Adipose tissue (tissue), 3 donors: ENCODE data around the gene TANC1. TPM values are rescaled to one million over a fixed set of nuclear protein-coding genes. Genes with fewer than 3 reads are reported as not detected.

Source experiments
- H3K27ac ChIP-seq: one replicate; pipeline ENCODE4 v1.5.1; 2013; ENCODE audit warnings: low read depth, low read length
- WGBS, 3 donors: extraction: QIAGEN DNeasy Blood & Tissue Kit; methylation state at CpG; one replicate each; pipeline ENCODE4 v1.1.7; 2013; 5-methylcytosine and 5-hydroxymethylcytosine counted together
- polyA plus RNA-seq, 3 donors: library from polyadenylated mRNA; stranded (reverse); fragments of 200-250 nt; gene quantifications; one replicate each; pipeline ENCODE4 v1.2.3, GENCODE V29; 2013
- donor health status: healthy with polysubstance abuse.
- donor health status: Bipolar disorder and iron deficiency.
- donor health status: healthy.

The TANC1 gene
- polyA plus RNA-seq, 3 donors: 4.9 to 10.1 (median 8.4) TPM

GRCh38 chr2:159209341-159210306 lies 241.2 kb downstream of the TANC1 start:
- 89 to 92% (median 90%) methylated on average over 15 of the region's 15 CpGs for WGBS, 3 donors
- no peak overlapping the region for H3K27ac ChIP-seq

- WGBS, 3 donors: 73 to 85% (median 82%) methylated on average over 14 of the region's 14 CpGs
- no peak overlapping the region for H3K27ac ChIP-seq
Observed at GRCh38 chr2:159211447-159212396, 243.3 kb downstream of the TANC1 start.

GRCh38 chr2:159213296-159213695 lies 244.9 kb downstream of the TANC1 start:
- H3K27ac ChIP-seq: no peak overlapping the region
- 94 to 97% (median 96%) methylated on average over 5 of the region's 5 CpGs for WGBS, 3 donors

- WGBS, 3 donors: 82 to 98% (median 93%) methylated on average over 3 of the region's 3 CpGs
- H3K27ac ChIP-seq: no peak overlapping the region
Observed at GRCh38 chr2:159214325-159214865, 246.0 kb downstream of the TANC1 start.

DNA sequence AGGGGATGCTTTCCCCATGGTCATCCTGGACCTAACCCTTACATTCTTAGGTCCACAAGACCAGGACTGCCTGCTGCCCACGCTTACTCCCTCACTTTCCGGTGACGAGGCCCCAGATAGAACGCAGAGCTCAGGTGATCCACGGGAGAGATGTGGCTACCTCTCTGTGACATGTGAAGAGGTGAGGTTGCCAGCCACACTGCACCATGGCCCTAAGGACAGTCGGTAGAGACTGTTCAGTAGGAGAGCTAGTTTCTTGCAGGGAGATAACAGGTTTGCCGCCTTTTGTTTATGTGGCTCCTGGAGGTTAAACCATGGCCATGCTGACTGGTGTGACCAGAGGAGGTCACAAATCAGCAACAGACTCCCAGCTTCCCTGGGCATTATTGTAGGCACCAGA lies 246.7 kb downstream of the TANC1 start:
- 90 to 96% (median 96%) methylated on average over 7 of the region's 7 CpGs for WGBS, 3 donors
- no peak overlapping the region for H3K27ac ChIP-seq

DNA sequence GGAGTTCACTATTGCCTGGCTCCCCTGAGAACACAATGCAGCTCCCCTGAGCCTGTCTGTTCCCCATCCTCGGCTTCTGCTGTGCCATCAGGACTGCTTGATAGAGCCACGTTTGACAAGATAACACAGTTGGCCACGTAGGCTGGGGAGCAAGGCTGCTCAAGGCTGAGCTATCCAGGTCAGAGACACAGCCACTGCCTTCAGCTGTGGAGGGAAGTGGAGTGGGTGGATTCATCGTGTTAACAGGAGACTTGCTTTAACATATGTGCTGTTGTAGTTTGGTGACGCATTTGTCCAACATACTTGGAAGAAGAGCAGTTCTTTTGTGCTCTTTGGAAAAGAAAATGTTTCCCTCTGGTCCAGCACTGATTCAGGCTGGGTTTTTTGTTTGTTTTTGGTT lies 249.2 kb downstream of the TANC1 start:
- H3K27ac ChIP-seq: no peak overlapping the region
- 77 to 86% (median 82%) methylated on average over 5 of the region's 5 CpGs for WGBS, 3 donors

GRCh38 chr2:159218389-159218788 lies 249.9 kb downstream of the TANC1 start:
- 95 to 98% (median 96%) methylated on average over 6 of the region's 6 CpGs for WGBS, 3 donors
- no peak overlapping the region for H3K27ac ChIP-seq

- no peak overlapping the region for H3K27ac ChIP-seq
- WGBS, 3 donors: 93 to 95% (median 94%) methylated on average over 8 of the region's 8 CpGs
Observed at GRCh38 chr2:159219394-159219998, 251.1 kb downstream of the TANC1 start.

- no peak overlapping the region for H3K27ac ChIP-seq
- 94 to 97% (median 96%) methylated on average over 17 of the region's 17 CpGs for WGBS, 3 donors
Observed at GRCh38 chr2:159224061-159224813, 255.8 kb downstream of the TANC1 start.

GRCh38 chr2:159225025-159226016 lies 256.9 kb downstream of the TANC1 start:
- 77 to 87% (median 78%) methylated on average over 26 of the region's 26 CpGs for WGBS, 3 donors

DNA sequence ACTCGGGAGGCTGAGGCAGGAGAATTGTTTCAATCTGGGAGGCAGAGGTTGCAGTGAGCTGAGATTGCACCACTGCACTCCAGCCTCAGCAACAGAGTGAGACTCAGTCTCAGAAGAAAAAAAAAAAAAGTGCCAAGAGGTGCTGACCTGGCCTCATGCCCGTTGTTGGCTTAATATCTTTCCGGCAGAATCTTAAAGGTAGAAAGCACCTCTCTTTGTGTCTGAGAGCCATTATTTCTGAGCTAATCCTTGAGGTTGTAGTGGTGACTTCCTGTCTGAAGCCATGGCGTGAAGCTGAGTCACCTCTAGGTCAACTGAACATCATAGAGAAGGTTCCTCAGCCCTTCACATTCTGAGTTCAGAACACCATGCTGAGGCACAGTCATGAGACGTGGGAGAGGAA lies 257.6 kb downstream of the TANC1 start:
- 44 to 58% (median 51%) methylated on average over 5 of the region's 5 CpGs for WGBS, 3 donors
- no peak overlapping the region for H3K27ac ChIP-seq

More at GRCh38 chr2:159225025-159226016, 256.9 kb downstream of the TANC1 start:
- no peak overlapping the region for H3K27ac ChIP-seq

DNA sequence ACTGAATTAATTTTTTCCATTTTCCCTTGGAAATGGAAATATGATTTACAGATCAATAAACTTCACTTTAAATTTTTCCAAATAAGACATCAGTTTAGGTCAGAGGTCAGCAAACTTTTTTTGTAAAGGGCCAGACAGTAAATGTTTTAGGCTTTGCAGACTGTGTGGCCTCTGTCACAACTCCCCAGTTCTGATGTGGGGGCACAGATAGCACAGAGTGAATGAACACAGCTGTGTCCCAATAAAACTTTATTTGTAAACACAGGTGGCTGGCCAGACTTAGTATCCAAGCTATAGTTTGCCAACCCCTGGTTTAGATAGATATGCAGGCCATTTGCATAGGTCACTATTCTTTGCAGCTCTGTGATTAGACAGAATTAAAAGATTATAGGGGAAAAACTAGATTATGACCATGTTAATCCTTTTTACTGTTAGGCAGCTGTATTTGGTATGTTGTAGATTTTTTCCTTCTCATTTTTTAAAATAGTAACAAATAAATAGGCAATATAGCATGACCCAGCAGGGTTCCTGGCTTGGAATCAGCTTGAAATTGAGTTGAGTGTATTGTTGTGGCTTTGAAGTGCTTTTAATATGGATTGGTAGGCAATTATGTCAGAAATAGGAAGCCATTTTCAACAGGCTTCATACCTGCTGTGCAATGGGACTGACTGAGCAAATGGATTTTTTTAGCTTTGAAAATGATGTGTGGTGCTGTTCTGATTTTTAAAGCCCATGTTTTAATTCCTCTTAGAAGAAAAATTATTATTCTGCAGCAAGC lies 258.4 kb downstream of the TANC1 start:
- H3K27ac ChIP-seq: no peak overlapping the region

- 46 to 58% (median 56%) methylated on average over 3 of the region's 3 CpGs for WGBS, 3 donors
- no peak overlapping the region for H3K27ac ChIP-seq
Observed at GRCh38 chr2:159227467-159227866, 259.0 kb downstream of the TANC1 start.

- no peak overlapping the region for H3K27ac ChIP-seq
- 91 to 95% (median 92%) methylated on average over 14 of the region's 14 CpGs for WGBS, 3 donors
Observed at GRCh38 chr2:159228081-159228581, 259.7 kb downstream of the TANC1 start.

DNA sequence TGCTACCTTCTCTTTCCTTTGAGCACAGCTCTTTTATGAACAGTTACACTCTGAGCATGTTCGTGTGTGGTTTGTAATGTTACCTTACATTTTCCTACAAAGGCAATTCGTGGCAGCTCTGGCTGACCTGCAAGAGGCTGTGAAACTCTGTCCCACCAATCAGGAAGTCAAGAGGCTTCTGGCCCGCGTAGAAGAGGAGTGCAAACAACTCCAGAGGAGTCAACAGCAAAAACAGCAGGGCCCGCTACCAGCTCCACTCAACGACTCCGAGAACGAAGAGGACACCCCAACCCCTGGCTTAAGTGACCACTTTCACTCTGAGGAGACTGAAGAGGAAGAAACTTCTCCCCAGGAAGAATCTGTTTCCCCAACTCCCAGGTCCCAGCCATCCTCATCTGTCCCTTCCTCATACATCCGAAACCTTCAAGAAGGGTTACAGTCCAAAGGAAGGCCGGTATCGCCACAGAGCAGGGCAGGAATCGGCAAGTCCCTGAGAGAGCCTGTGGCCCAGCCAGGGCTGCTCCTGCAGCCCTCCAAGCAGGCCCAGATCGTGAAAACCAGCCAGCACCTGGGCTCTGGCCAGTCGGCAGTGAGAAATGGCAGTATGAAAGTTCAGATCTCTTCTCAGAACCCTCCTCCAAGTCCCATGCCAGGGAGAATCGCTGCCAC lies 261.2 kb downstream of the TANC1 start:
- H3K27ac ChIP-seq: no peak overlapping the region
- WGBS, 3 donors: 91 to 92% (median 92%) methylated on average over 15 of the region's 15 CpGs
